IPS DF 6.9 (cell line): ENCODE data around the gene MBD6.

Experiments used
- DNase-seq: peaks from one replicate; pipeline ENCODE4 v3.0.0-alpha.2; 2013; ENCODE audit warnings: low read depth, low spot score
- H3K27ac ChIP-seq: one replicate; pipeline ENCODE4 v1.5.1; 2013; ENCODE audit warnings: low read length, control low read depth
- H3K27me3 ChIP-seq: 2 replicates; pipeline ENCODE4 v1.6.1; 2013; ENCODE audit warnings: mild to moderate bottlenecking, low read length; ENCODE audit not compliant: control insufficient read depth, insufficient read depth
- H3K36me3 ChIP-seq: 2 replicates; pipeline ENCODE4 v1.6.1; 2013; ENCODE audit warnings: low read length; ENCODE audit not compliant: control insufficient read depth, insufficient read depth
- H3K4me1 ChIP-seq: 2 replicates; pipeline ENCODE4 v1.6.1; 2013; ENCODE audit warnings: low read length; ENCODE audit not compliant: control insufficient read depth, insufficient read depth
- H3K4me3 ChIP-seq: 2 replicates; pipeline ENCODE4 v1.5.1; 2013; ENCODE audit warnings: mild to moderate bottlenecking, low read length
- H3K9me3 ChIP-seq: 2 replicates; pipeline ENCODE4 v1.6.1; 2013; ENCODE audit warnings: low read length, inconsistent platforms; ENCODE audit not compliant: control insufficient read depth, insufficient read depth
- WGBS: extraction: QIAGEN DNeasy Blood & Tissue Kit; methylation state at CpG from one replicate; pipeline ENCODE4 v1.1.7; 2013; ENCODE audit warnings: mixed read lengths, missing lambda C conversion rate; ENCODE audit not compliant: insufficient read length, insufficient coverage; 5-methylcytosine and 5-hydroxymethylcytosine counted together

Gene MBD6

GRCh38 chr12:57577981-57578758 lies 55.5 kb downstream of the MBD6 start:
- Histone ChIP-seq H3K27ac (no peak overlapping the region), H3K27me3 (no peaks in the 10 kb centered on the region), H3K9me3 (no peaks in the 10 kb centered on the region), H3K36me3 (peaks cover 13% of the 10 kb centered on the region), H3K4me1 (no peaks in the 10 kb centered on the region), H3K4me3 (no peak overlapping the region)
- no CpG with 5 or more reads among the region's 12 CpGs for WGBS
- DNase-seq: no peak

GRCh38 chr12:57579011-57579410 lies 56.4 kb downstream of the MBD6 start:
- Histone ChIP-seq H3K9me3 (no peaks in the 10 kb centered on the region), H3K36me3 (peaks cover 13% of the 10 kb centered on the region)

More at GRCh38 chr12:57579011-57579410, 56.4 kb downstream of the MBD6 start:
- Histone ChIP-seq H3K4me3 (no peak overlapping the region), H3K27ac (no peak overlapping the region), H3K27me3 (no peaks in the 10 kb centered on the region), H3K4me1 (no peaks in the 10 kb centered on the region)
- no CpG with 5 or more reads among the region's 2 CpGs for WGBS
- no peak for DNase-seq
